MM.1S (cell line): ENCODE measurements around the gene CCDC27.

Experiments
- DNase-seq: peaks from one replicate; pipeline ENCODE4 v3.0.0-alpha.2; 2015
- H2AFZ ChIP-seq: fragments of 300-600 bp; sonication (generic); 2 replicates; pipeline ENCODE4 v1.6.0; 2016; ENCODE audit warnings: antibody characterized with exemption, low read length
- H3F3A ChIP-seq: fragments of 300-600 bp; sonication (generic); 2 replicates; pipeline ENCODE4 v1.6.1; 2016; ENCODE audit warnings: mild to moderate bottlenecking, antibody characterized with exemption, low read length, moderate library complexity, mixed read lengths; ENCODE audit not compliant: insufficient read depth
- H3K27ac ChIP-seq: fragments of 300-600 bp; sonication (generic); 2 replicates; pipeline ENCODE4 v1.5.1; 2016; ENCODE audit warnings: mild to moderate bottlenecking, low read length
- H3K27me3 ChIP-seq: fragments of 300-600 bp; sonication (generic); replicated peaks from 2 replicates; pipeline ENCODE4 v1.6.0; 2016; ENCODE audit warnings: low read length; ENCODE audit not compliant: insufficient read depth
- H3K36me3 ChIP-seq: fragments of 300-600 bp; sonication (generic); replicated peaks from 2 replicates; pipeline ENCODE4 v1.6.1; 2016; ENCODE audit warnings: mild to moderate bottlenecking, low read length, mixed read lengths; ENCODE audit not compliant: insufficient read depth
- H3K4me1 ChIP-seq: fragments of 300-600 bp; sonication (generic); 2 replicates; pipeline ENCODE4 v1.6.1; 2016; ENCODE audit warnings: low read length, mixed read lengths
- H3K4me2 ChIP-seq: fragments of 300-600 bp; sonication (generic); 2 replicates; pipeline ENCODE4 v1.6.0; 2016; ENCODE audit warnings: low read depth, low read length
- H3K4me3 ChIP-seq: fragments of 300-600 bp; sonication (generic); 2 replicates; pipeline ENCODE4 v1.5.1; 2016; ENCODE audit warnings: low read length, mixed read lengths
- H3K79me2 ChIP-seq: fragments of 300-600 bp; sonication (generic); 2 replicates; pipeline ENCODE4 v1.6.1; 2016; ENCODE audit warnings: mixed run types, low read length, mixed read lengths
- H3K9ac ChIP-seq: fragments of 300-600 bp; sonication (generic); 2 replicates; pipeline ENCODE4 v1.6.1; 2016; ENCODE audit warnings: low read length, mixed read lengths
- H3K9me2 ChIP-seq: fragments of 300-600 bp; sonication (generic); replicated peaks from 2 replicates; pipeline ENCODE4 v1.6.1; 2016; ENCODE audit warnings: mild to moderate bottlenecking, low read length, mixed read lengths; ENCODE audit not compliant: insufficient read depth
- H3K9me3 ChIP-seq: fragments of 300-600 bp; sonication (generic); replicated peaks from 2 replicates; pipeline ENCODE4 v1.6.1; 2016; ENCODE audit warnings: mild to moderate bottlenecking, low read length, mixed read lengths; ENCODE audit not compliant: insufficient read depth
- H4K20me1 ChIP-seq: fragments of 300-600 bp; sonication (generic); 2 replicates; pipeline ENCODE4 v1.6.1; 2016; ENCODE audit warnings: mild to moderate bottlenecking, low read length, moderate library complexity, mixed read lengths; ENCODE audit not compliant: insufficient read depth
- CTCF ChIP-seq: fragments of 300-600 bp; sonication (generic); IDR thresholded peaks from 2 replicates; pipeline ENCODE4 v1.5.1; 2016; ENCODE audit warnings: antibody characterized with exemption, low read length, mixed read lengths
- EZH2 ChIP-seq: fragments of 300-600 bp; sonication (generic); optimal IDR thresholded peaks from 2 replicates; pipeline ENCODE3; 2017; ENCODE audit warnings: low read depth, mild to moderate bottlenecking, antibody characterized with exemption, low read length, mixed read lengths
- EZH2phosphoT487 ChIP-seq: fragments of 300-600 bp; sonication (generic); IDR thresholded peaks from 2 replicates; pipeline ENCODE4 v1.6.1; 2018; ENCODE audit warnings: antibody characterized with exemption, low read length

CCDC27 gene

DNA sequence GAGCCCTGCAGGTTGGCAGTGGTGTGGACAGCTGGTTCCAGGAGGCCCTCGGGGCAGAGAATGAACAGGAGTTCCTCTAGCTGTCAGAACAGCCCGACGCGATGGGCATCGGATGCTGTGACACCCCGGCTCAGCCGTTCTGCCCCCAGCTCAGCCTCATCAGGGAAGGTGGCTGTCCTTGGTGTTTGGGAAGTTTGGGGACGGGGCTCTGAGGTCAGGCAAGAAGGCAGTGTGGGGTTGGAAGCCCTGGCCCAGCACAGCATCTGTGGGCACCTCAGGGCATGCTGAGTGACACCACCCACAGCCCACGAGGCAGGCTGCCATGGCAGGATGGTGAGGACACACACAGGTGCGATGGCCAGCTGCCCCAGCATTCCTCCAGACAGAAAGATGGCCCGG, 40.9 kb upstream of the CCDC27 start:
- no peaks in the 10 kb centered on the region for H3K9me3 ChIP-seq
- H3K4me3 ChIP-seq = no peak overlapping the region
- no peak overlapping the region for H2AFZ ChIP-seq
- no peaks in the 10 kb centered on the region for H4K20me1 ChIP-seq
- TF ChIP-seq EZH2 = no peak
- TF ChIP-seq CTCF = no peak
- TF ChIP-seq EZH2phosphoT487 = no peak
- no peaks in the 10 kb centered on the region for H3K79me2 ChIP-seq
- no peaks in the 10 kb centered on the region for H3K4me1 ChIP-seq
- H3K27me3 ChIP-seq = no peaks in the 10 kb centered on the region
- no peaks in the 10 kb centered on the region for H3F3A ChIP-seq
- no peak overlapping the region for H3K27ac ChIP-seq
- H3K36me3 ChIP-seq = no peaks in the 10 kb centered on the region
- H3K9ac ChIP-seq = no peak overlapping the region
- DNase-seq = no peak
- no peak overlapping the region for H3K4me2 ChIP-seq
- H3K9me2 ChIP-seq = no peaks in the 10 kb centered on the region

DNA sequence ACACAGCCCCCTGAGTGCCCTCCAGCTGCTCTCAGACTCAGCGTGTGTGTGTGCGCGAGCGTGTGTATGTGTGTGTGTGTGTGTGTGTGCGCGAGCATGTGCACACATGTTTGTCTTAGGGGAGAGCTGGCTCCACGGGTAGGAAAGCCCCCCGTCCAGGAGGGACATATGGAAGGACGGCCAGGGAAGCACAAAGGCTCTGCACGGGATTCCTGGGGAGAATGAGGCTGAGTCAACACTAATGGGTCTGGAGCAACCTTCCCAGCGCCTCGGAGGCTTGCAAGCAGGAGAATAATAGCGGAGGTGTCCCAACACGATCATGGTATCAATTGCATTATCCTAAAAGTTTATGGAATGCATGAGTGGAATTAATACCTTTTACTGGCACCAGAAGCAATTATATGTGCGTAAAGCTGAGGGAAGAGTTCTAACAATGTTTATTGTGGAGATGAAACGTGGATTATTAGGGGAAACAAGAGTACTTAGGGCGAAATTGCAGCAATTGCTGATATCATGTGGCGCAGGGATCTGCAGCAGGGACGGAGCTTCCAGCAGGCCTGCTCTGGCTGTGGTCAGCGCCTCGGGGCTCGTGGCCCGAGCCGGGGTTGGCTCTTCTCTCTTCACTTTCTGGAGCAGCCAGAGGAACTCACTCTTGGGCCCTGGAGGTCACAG, 40.3 kb upstream of the CCDC27 start:
- H3K27me3 ChIP-seq = no peaks in the 10 kb centered on the region

GRCh38 chr1:3712573-3713535, 39.4 kb upstream of the CCDC27 start:
- H3F3A ChIP-seq = no peaks in the 10 kb centered on the region
- no peak overlapping the region for H3K4me3 ChIP-seq
- no peak overlapping the region for H3K4me2 ChIP-seq
- H3K4me1 ChIP-seq = no peaks in the 10 kb centered on the region
- H3K79me2 ChIP-seq = no peaks in the 10 kb centered on the region
- H3K9ac ChIP-seq = no peak overlapping the region
- no peaks in the 10 kb centered on the region for H4K20me1 ChIP-seq
- no peaks in the 10 kb centered on the region for H3K36me3 ChIP-seq
- no peaks in the 10 kb centered on the region for H3K9me2 ChIP-seq
- H3K27me3 ChIP-seq = no peaks in the 10 kb centered on the region
- DNase-seq = no peak
- no peak overlapping the region for H3K27ac ChIP-seq
- no peak overlapping the region for H2AFZ ChIP-seq
- H3K9me3 ChIP-seq = no peaks in the 10 kb centered on the region
- TF ChIP-seq EZH2 = no peak
- TF ChIP-seq EZH2phosphoT487 = no peak
- TF ChIP-seq CTCF = no peak

More for the DNA sequence above, 40.3 kb upstream of the CCDC27 start:
- Histone ChIP-seq H3K9me2 (no peaks in the 10 kb centered on the region), H2AFZ (no peak overlapping the region), H3K79me2 (no peaks in the 10 kb centered on the region), H3F3A (no peaks in the 10 kb centered on the region), H3K27ac (no peak overlapping the region), H3K4me3 (no peak overlapping the region), H3K9me3 (no peaks in the 10 kb centered on the region), H4K20me1 (no peaks in the 10 kb centered on the region), H3K4me2 (no peak overlapping the region), H3K36me3 (no peaks in the 10 kb centered on the region), H3K9ac (no peak overlapping the region), H3K4me1 (no peaks in the 10 kb centered on the region)
- DNase-seq = no peak
- no peak for TF ChIP-seq EZH2
- no peak for TF ChIP-seq EZH2phosphoT487
- no peak for TF ChIP-seq CTCF
